ENCODE data around the gene JKAMP.

DNA sequence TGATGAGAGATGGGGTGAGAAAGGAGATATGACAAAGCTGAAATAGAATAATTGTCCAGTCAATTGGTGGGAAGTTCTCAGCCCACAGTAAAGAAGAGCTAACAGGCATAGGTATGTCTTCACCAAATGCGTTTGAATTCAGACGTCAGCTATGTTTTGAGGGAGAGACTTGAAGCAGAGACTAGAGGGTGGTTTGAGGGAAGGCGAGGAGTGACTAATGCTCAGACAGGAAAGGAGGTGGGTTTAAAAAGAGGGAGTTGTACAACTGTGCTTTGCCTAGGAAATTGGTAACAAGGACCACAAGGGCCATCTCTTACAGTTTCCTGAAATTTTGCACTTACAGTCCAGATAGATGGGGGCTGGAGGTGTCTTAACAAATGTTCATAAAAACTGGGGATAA, 6.4 kb downstream of the JKAMP start:
- TF ChIP-seq TARDBP (IDR thresholded peaks at IDR 0.05) (no peak), FOXK2 (IDR thresholded peaks at IDR 0.05) (no peak), BHLHE40 (IDR thresholded peaks at IDR 0.05; ENCODE audit: borderline replicate concordance) (no peak), ELF4 (IDR thresholded peaks at IDR 0.05) (no peak), SUZ12 (IDR thresholded peaks at IDR 0.05) (no peak), SP1 (IDR thresholded peaks at IDR 0.05) (no peak), LEF1 (IDR thresholded peaks at IDR 0.05; ENCODE audit: borderline replicate concordance) (no peak), FOXM1 (IDR thresholded peaks at IDR 0.05; ENCODE audit: borderline replicate concordance) (no peak), FOXA1 (IDR thresholded peaks at IDR 0.05) (no peak), ARNT (IDR thresholded peaks at IDR 0.05) (no peak), ZNF384 (IDR thresholded peaks at IDR 0.05) (no peak), NFRKB (IDR thresholded peaks at IDR 0.05) (no peak)
- TF ChIP-seq, protein P1, sequence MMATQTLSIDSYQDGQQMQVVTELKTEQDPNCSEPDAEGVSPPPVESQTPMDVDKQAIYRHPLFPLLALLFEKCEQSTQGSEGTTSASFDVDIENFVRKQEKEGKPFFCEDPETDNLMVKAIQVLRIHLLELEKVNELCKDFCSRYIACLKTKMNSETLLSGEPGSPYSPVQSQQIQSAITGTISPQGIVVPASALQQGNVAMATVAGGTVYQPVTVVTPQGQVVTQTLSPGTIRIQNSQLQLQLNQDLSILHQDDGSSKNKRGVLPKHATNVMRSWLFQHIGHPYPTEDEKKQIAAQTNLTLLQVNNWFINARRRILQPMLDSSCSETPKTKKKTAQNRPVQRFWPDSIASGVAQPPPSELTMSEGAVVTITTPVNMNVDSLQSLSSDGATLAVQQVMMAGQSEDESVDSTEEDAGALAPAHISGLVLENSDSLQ (IDR thresholded peaks at IDR 0.05): no peak

All from HEK293T (cell line).